ENCODE data around the gene DNAJA3.
A peak's percentile ranks its signal among the peaks of the same experiment; 100 is the strongest.

The DNAJA3 gene

DNA sequence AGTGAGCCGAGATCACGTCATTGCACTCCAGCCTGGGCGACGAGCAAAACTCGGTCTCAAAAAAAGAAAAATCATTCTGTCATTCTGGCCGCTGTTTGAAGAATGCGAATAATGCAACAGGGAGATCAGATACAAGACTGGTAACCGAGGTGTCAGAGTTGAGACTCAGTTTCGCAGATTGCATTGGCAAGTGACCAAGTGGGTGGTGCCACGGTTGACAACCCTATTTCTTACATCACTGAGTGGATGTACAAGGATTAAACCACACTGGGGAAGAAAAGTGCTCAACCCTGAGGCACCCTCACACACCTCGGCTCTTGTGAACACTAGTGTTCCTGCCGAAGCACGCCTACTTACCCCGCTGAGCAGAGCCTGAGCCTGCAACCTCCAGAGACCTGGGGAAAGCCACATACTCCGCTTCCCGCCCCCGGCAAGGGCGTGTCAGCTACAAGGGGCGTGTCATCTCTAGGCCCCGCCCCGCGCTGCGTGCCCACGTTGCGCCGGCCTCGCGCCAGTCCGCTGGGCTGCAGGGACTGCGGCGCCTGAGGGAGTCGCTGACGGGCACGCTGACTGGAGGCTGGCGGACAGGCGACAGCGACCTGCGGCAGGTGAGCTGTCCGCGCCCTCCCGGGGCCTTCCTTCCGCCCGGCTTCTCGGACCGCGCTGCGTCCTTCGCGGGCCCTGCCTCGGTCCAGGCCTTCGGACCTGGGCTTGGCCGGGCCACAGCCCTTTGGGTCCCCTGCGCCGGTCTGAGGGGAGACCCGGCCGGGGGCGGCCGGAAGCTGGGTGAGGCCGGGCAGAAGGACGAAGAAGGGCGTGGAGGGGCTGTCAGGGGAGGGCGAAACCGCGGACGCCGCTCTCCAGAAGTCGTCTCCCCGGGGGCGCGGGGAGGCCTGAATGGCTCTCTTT lies 50.5 kb downstream of the DNAJA3 start, which contains the start of gene HMOX2:
TSS of gene HMOX2 (plus strand) at position 519 of the 909 bp plus-strand sequence. CDS start 29,127 bp downstream, outside the sequence.
- Histone ChIP-seq H3K27me3 (replicated peaks; ENCODE audit: control insufficient read depth, insufficient read depth, low read length, poor library complexity, severe bottlenecking) (no peaks in the 10 kb centered on the region), H3K36me3 (ENCODE audit: control insufficient read depth, insufficient read depth, low read length) (no peaks in the 10 kb centered on the region), H3K9me3 (ENCODE audit: control insufficient read depth, low read length) (no peaks in the 10 kb centered on the region), H3K4me1 (ENCODE audit: control insufficient read depth, insufficient read depth, low read length, poor library complexity, severe bottlenecking) (peaks cover 26% of the 10 kb centered on the region), H3K27ac (ENCODE audit: insufficient read depth, low read length, poor library complexity, severe bottlenecking) (peak within 1 kb of the TSS; percentile 84), H3K4me3 (ENCODE audit: insufficient read depth, low read depth, low read length, poor library complexity, severe bottlenecking) (peak within 1 kb of the TSS; percentile 88)
- peak; percentile 86 to 88 (median 87) for DNase-seq

DNA sequence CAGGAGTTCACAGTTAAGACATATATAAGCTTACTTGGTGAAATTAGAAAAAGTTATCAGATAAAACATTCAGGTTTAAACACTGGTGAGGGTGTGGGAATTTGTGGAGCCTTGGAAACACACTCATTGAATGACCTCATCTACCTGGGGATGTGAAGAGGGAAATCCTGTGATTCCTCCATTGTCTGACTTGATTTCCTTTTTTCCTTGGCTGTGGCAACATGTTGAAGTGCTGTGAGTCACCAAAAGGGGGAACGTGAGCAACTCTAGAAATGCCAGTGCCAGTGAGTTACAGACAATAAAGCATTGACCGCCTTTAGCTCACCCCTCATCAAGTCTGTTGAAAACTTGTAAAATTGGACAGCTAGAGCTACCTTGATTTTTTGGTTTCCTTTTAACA lies 52.3 kb downstream of the DNAJA3 start:
- Histone ChIP-seq H3K27me3 (replicated peaks; ENCODE audit: control insufficient read depth, insufficient read depth, low read length, poor library complexity, severe bottlenecking) (no peaks in the 10 kb centered on the region), H3K4me1 (ENCODE audit: control insufficient read depth, insufficient read depth, low read length, poor library complexity, severe bottlenecking) (peaks cover 37% of the 10 kb centered on the region), H3K4me3 (ENCODE audit: insufficient read depth, low read depth, low read length, poor library complexity, severe bottlenecking) (peak overlapping the region; percentile 15), H3K9me3 (ENCODE audit: control insufficient read depth, low read length) (no peaks in the 10 kb centered on the region), H3K27ac (ENCODE audit: insufficient read depth, low read length, poor library complexity, severe bottlenecking) (peak overlapping the region; percentile 84), H3K36me3 (ENCODE audit: control insufficient read depth, insufficient read depth, low read length) (no peaks in the 10 kb centered on the region)
- DNase-seq = no peak

GRCh38 chr16:4481526-4481925 lies 55.9 kb downstream of the DNAJA3 start:
- H3K27ac ChIP-seq (ENCODE audit: insufficient read depth, low read length, poor library complexity, severe bottlenecking) = no peak overlapping the region
- DNase-seq = no peak
- H3K4me1 ChIP-seq (ENCODE audit: control insufficient read depth, insufficient read depth, low read length, poor library complexity, severe bottlenecking) = peaks cover 18% of the 10 kb centered on the region
- H3K9me3 ChIP-seq (ENCODE audit: control insufficient read depth, low read length) = no peaks in the 10 kb centered on the region
- no peaks in the 10 kb centered on the region for H3K27me3 ChIP-seq (replicated peaks; ENCODE audit: control insufficient read depth, insufficient read depth, low read length, poor library complexity, severe bottlenecking)
- H3K36me3 ChIP-seq (ENCODE audit: control insufficient read depth, insufficient read depth, low read length) = peaks cover 11% of the 10 kb centered on the region
- H3K4me3 ChIP-seq (ENCODE audit: insufficient read depth, low read depth, low read length, poor library complexity, severe bottlenecking) = no peak overlapping the region

- H3K4me3 ChIP-seq (ENCODE audit: insufficient read depth, low read depth, low read length, poor library complexity, severe bottlenecking) = no peak overlapping the region
- no peak overlapping the region for H3K27ac ChIP-seq (ENCODE audit: insufficient read depth, low read length, poor library complexity, severe bottlenecking)
- peaks cover 13% of the 10 kb centered on the region for H3K36me3 ChIP-seq (ENCODE audit: control insufficient read depth, insufficient read depth, low read length)
- DNase-seq = no peak
- H3K27me3 ChIP-seq (replicated peaks; ENCODE audit: control insufficient read depth, insufficient read depth, low read length, poor library complexity, severe bottlenecking) = no peaks in the 10 kb centered on the region
- peaks cover 22% of the 10 kb centered on the region for H3K4me1 ChIP-seq (ENCODE audit: control insufficient read depth, insufficient read depth, low read length, poor library complexity, severe bottlenecking)
- no peaks in the 10 kb centered on the region for H3K9me3 ChIP-seq (ENCODE audit: control insufficient read depth, low read length)
Measured at GRCh38 chr16:4481963-4482362, 56.3 kb downstream of the DNAJA3 start.

DNA sequence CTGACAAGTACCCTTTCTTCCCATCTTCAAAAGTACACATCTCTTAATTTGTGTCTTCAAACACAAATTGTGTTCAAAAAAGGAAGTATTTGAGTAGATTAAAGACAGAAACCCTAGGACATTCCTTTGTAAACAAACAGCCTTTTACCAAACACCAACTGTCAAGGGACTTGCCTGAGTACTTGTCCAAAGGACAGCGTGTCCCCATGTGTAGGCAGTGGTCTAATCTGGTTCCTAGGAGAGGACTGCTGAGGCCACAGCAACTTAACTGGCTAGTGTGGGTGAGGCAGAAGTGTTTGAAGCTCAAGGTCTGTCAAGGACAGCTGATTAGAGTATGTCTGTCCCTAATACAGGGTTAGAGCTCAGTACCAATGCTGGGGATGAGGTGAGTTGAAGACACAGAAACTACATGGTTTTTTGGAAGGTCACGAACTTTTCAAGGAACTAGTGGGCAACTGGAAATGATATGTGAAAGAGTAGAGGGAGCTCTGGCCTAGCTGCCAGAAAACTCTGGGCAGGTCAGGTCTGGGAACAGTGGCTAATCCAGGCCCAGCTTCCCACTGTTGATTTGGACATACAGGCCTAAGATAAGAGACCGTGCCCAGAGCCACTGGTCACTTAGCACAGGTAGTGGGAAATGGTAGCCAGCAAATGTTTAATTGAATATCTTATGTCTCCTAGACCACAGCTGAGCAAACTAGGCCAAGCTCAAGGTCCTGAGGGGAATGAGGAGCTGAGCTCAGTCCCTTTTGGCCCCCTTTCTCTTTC lies 60.6 kb downstream of the DNAJA3 start:
- H3K4me3 ChIP-seq (ENCODE audit: insufficient read depth, low read depth, low read length, poor library complexity, severe bottlenecking) = no peak overlapping the region
- peaks cover 53% of the 10 kb centered on the region for H3K4me1 ChIP-seq (ENCODE audit: control insufficient read depth, insufficient read depth, low read length, poor library complexity, severe bottlenecking)
- DNase-seq = no peak
- no peaks in the 10 kb centered on the region for H3K27me3 ChIP-seq (replicated peaks; ENCODE audit: control insufficient read depth, insufficient read depth, low read length, poor library complexity, severe bottlenecking)
- peak overlapping the region; percentile 42 for H3K27ac ChIP-seq (ENCODE audit: insufficient read depth, low read length, poor library complexity, severe bottlenecking)
- H3K36me3 ChIP-seq (ENCODE audit: control insufficient read depth, insufficient read depth, low read length) = peaks cover 19% of the 10 kb centered on the region
- no peaks in the 10 kb centered on the region for H3K9me3 ChIP-seq (ENCODE audit: control insufficient read depth, low read length)

DNA sequence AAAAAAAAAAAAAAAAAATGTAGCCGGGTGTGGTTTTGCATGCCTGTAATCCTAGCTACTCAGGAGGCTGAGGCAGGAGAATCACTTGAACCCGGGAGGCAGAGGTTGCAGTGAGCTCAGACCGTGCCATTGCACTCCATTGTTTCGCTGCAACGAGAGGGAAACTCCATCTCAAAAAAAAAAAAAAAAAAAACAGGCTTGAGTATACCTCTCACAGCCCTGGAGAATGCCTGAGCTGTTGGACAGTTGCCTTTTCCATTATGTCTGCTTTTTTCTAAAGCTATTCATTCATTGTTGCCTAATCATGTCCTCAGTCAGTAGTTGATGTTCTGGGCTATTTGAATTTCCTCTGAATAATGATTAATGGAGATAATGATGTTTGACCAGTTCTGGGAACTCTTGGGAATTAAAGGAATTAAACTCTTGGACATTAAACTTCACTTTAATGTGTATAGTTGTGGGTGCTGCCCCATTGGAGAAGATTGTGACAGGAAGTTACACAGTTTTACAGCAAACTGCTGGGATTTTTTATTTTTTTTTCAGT lies 62.4 kb downstream of the DNAJA3 start:
- H3K27ac ChIP-seq (ENCODE audit: insufficient read depth, low read length, poor library complexity, severe bottlenecking) = peak overlapping the region; percentile 67
- no peaks in the 10 kb centered on the region for H3K9me3 ChIP-seq (ENCODE audit: control insufficient read depth, low read length)
- H3K4me3 ChIP-seq (ENCODE audit: insufficient read depth, low read depth, low read length, poor library complexity, severe bottlenecking) = peak overlapping the region; percentile 26
- H3K36me3 ChIP-seq (ENCODE audit: control insufficient read depth, insufficient read depth, low read length) = peaks cover 23% of the 10 kb centered on the region
- DNase-seq = no peak
- peaks cover 44% of the 10 kb centered on the region for H3K4me1 ChIP-seq (ENCODE audit: control insufficient read depth, insufficient read depth, low read length, poor library complexity, severe bottlenecking)
- no peaks in the 10 kb centered on the region for H3K27me3 ChIP-seq (replicated peaks; ENCODE audit: control insufficient read depth, insufficient read depth, low read length, poor library complexity, severe bottlenecking)

- peak overlapping the region; percentile 67 for H3K27ac ChIP-seq (ENCODE audit: insufficient read depth, low read length, poor library complexity, severe bottlenecking)
- H3K9me3 ChIP-seq (ENCODE audit: control insufficient read depth, low read length) = no peaks in the 10 kb centered on the region
- no peak for DNase-seq
- peaks cover 23% of the 10 kb centered on the region for H3K36me3 ChIP-seq (ENCODE audit: control insufficient read depth, insufficient read depth, low read length)
- peaks cover 44% of the 10 kb centered on the region for H3K4me1 ChIP-seq (ENCODE audit: control insufficient read depth, insufficient read depth, low read length, poor library complexity, severe bottlenecking)
- peak overlapping the region; percentile 26 for H3K4me3 ChIP-seq (ENCODE audit: insufficient read depth, low read depth, low read length, poor library complexity, severe bottlenecking)
- H3K27me3 ChIP-seq (replicated peaks; ENCODE audit: control insufficient read depth, insufficient read depth, low read length, poor library complexity, severe bottlenecking) = no peaks in the 10 kb centered on the region
Measured at GRCh38 chr16:4488499-4488967, 62.9 kb downstream of the DNAJA3 start.

- Histone ChIP-seq H3K36me3 (ENCODE audit: control insufficient read depth, insufficient read depth, low read length) (peaks cover 23% of the 10 kb centered on the region), H3K27me3 (replicated peaks; ENCODE audit: control insufficient read depth, insufficient read depth, low read length, poor library complexity, severe bottlenecking) (no peaks in the 10 kb centered on the region), H3K4me1 (ENCODE audit: control insufficient read depth, insufficient read depth, low read length, poor library complexity, severe bottlenecking) (peaks cover 44% of the 10 kb centered on the region), H3K4me3 (ENCODE audit: insufficient read depth, low read depth, low read length, poor library complexity, severe bottlenecking) (no peak overlapping the region), H3K27ac (ENCODE audit: insufficient read depth, low read length, poor library complexity, severe bottlenecking) (peak overlapping the region; percentile 67), H3K9me3 (ENCODE audit: control insufficient read depth, low read length) (no peaks in the 10 kb centered on the region)
- no peak for DNase-seq
Measured at GRCh38 chr16:4489030-4489429, 63.4 kb downstream of the DNAJA3 start.

GRCh38 chr16:4491898-4492297 lies 66.2 kb downstream of the DNAJA3 start:
- peaks cover 13% of the 10 kb centered on the region for H3K36me3 ChIP-seq (ENCODE audit: control insufficient read depth, insufficient read depth, low read length)
- H3K27me3 ChIP-seq (replicated peaks; ENCODE audit: control insufficient read depth, insufficient read depth, low read length, poor library complexity, severe bottlenecking) = no peaks in the 10 kb centered on the region
- no peak for DNase-seq
- H3K9me3 ChIP-seq (ENCODE audit: control insufficient read depth, low read length) = no peaks in the 10 kb centered on the region
- no peak overlapping the region for H3K27ac ChIP-seq (ENCODE audit: insufficient read depth, low read length, poor library complexity, severe bottlenecking)
- no peak overlapping the region for H3K4me3 ChIP-seq (ENCODE audit: insufficient read depth, low read depth, low read length, poor library complexity, severe bottlenecking)
- H3K4me1 ChIP-seq (ENCODE audit: control insufficient read depth, insufficient read depth, low read length, poor library complexity, severe bottlenecking) = peaks cover 39% of the 10 kb centered on the region

Measured in effector memory CD4-positive, alpha-beta T cell (primary cell).